ENCODE results near the gene MARVELD3.
"Not testable (repeated sequence)": the region's sequence is repeated elsewhere in the genome, so short reads cannot be mapped to it uniquely, and the experiment has no call there.

Gene MARVELD3

GRCh38 chr16:71672803-71673581 is 47.0 kb downstream of the MARVELD3 start:
- no peak for DNase-seq

GRCh38 chr16:71673582-71673973 is 47.6 kb downstream of the MARVELD3 start:
- no peak for DNase-seq

DNA sequence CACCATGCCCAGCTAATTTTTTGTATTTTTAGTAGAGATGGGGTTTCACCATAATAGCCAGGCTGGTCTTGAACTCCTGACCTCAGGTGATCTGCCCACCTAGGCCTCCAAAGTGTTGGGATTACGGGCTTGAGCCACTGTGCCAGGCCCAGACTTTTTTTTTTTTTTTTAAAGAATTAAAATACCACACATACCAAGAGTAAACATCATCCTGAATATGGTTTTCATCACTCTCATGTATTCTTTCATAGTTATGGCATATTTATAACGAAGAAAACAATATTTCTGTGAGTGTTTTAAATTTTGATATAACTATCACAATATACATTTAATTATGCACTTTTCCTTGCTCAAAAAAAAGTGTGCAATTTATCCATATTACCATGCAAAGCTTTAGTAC is 48.2 kb downstream of the MARVELD3 start:
- no peak for DNase-seq

DNA sequence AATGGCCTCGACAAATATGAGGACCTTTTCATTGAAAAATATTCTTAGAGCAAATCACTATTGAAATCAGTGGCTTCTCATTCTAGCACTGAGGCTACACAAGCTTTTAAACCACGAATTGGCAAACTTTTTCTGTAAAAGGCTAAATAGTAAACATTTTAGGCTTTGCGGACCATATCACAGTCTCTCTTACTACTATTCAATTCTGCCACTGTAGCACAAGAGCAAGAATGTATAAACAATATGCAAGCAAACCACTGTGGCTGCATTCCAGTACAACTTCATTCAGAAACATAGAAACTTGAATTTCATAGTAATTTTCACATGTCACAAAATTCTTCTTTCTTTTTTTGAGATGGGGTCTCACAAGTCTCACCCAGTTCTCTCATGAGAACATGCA is 49.4 kb downstream of the MARVELD3 start:
- DNase-seq = no peak

GRCh38 chr16:71676236-71676635 is 50.3 kb downstream of the MARVELD3 start:
- no peak for DNase-seq

DNA sequence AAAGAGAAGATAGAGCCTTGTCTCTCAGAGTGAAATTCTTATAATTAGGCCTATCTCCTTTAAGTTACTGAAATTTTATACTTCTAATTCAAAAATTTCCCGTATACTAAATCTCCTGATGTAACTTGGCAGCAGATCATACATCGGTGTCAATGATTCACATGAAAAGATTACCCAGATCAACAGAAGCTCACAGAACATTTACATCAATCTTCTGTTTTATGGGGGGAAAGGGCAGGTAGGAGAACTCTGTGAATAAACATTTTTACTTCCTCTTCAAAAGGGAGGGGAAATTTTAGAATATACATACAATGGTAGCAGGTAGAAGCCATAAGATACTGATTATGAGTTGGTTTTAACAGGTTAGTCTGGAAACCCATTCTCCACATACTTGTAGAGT is 55.4 kb downstream of the MARVELD3 start:
- DNase-seq = no peak

- not testable (repeated sequence) for DNase-seq
Observed at GRCh38 chr16:71684280-71684679, 58.3 kb downstream of the MARVELD3 start.

Data from SW 1271 (cell line).